HG03060 (cell line): Measurements from ENCODE around the gene TANC1.
"Not testable (repeated sequence)": the region's sequence is repeated elsewhere in the genome, so short reads cannot be mapped to it uniquely, and the experiment has no call there.

Source experiments
- ATAC-seq: cut with Tn5 transposase; IDR thresholded peaks from one replicate; pipeline ENCODE4 v1.9.1; 2021; ENCODE audit warnings: low read depth, moderate number of reproducible peaks; ENCODE audit not compliant: unreplicated experiment

TANC1 gene

DNA sequence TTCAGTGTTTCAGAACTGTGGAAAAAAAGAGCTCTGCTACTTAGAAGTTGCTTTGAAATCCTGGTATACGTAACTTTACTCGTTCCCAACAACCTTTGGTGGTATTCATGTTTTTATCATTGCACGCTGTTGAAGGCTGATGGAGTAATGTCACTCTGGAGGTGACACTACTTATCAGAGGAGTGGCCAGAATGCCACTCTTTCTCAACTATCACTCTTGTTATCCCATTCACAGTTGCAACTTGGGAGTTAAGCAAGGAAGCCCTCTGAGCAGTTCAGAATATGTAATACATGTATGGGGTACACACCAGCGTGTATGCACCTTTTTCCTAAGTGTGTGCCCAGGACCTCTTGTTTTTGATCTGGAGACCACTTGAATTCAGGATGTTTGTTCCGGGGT is 53.6 kb downstream of the TANC1 start:
- no peak for ATAC-seq

DNA sequence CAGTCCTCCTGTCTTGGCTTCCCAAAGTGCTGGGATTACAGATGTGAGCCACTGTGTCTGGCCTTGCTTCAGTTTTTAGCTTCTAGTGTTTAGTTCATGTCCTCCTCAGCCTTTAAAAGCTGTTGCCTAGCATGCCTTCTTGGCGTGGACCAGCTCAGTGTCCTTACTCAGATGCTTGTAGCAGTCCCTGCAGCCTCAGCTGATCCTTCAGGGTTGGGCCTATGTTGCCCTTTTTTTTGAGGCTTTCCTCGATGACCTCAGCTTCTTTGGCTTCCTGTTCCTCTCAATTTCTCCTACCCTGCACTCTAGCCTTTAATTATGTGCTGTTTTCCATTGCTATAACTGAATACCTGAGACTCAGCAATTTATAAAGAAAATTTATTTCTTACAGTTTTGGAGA is 57.7 kb downstream of the TANC1 start:
- no peak for ATAC-seq

DNA sequence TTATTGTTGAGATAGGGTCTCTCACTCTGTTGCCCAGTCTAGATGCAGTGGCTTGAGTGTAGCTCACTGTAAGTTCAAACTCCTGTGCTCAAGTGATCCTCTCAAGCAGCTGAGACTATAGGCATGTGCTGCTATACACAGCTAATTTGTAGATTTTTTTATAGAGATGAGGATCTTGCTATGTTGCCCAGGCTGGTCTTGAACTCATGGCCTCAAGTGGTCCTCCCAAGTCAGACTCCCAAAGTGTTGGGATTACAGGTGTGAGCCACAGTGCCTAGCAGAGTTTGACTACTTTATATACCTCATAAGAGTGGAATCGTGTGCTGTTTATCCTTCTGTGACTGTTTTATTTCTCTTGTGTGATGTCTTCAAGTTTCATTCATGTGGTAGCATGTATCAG is 60.3 kb downstream of the TANC1 start:
- ATAC-seq: no peak

DNA sequence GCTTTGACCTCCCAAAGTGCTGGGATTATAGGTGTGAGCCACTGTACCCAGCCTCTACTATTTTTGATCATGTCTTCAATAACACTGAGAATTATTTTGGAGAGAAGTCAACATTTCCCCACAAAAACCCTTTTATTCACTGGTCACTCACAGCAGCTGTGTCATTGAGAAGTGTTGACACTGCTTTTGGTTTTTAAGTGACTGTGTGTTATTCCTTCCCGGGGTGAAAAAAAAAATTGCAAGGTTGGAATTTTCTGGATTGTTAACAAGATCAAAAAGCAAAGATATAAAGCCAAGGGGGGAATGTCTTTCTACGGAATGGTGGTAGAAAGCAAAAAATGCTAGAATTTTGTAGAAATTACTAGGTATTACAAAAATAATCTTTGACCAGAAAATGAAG is 61.5 kb downstream of the TANC1 start:
- no peak for ATAC-seq

DNA sequence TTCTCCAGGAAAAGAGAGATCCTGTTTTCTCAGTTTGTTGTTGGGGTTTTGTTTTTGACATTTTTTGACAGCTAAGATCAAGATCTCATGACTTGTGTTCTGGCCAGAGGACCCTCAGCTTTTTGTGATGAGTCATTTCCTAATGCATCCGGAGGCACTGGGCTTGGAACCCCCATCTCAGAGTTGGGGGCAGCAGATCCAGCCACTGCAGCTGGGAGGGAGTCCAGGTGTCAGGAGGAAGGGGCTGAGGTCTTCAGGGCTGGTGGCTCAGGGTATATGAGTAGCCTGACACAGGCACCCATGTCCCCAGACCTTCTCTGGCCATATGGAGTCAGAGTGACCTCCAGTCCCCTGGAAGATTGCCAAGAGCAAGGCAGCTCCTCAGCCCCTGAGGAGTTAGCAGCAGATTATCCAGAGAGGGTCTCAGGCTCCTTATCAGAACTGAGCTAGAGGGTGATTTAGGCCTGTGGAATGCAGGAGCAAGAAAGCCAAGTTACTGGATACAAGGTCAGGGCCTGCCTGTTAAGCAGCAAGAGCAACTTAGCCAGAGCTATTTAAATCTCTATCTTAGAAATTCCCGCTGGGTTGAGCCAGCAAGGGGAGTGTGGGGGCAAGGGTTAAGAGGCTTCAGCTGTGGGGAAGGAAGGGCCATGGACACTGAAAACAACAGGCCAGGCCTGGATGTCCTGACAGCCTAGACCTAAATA is 62.4 kb downstream of the TANC1 start:
- ATAC-seq: no peak

DNA sequence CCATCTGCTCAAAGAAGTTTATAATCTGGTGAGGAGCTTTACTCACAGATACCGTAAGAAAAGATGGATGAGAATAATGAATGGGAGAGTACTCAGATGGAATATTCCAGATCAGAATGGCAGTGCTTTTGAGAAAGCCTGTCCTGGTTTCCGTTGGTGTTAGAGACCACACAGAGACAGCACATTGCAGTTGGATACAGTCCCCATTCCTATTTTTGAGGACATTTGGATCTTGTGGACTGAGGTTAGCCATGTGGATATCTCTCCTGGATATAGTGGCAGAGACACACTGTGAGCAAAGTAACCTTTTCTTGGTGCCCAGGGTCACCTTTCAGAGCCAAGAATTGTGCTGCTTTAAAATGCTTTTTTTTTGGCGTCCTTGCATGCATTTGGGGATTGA is 63.7 kb downstream of the TANC1 start:
- no peak for ATAC-seq

DNA sequence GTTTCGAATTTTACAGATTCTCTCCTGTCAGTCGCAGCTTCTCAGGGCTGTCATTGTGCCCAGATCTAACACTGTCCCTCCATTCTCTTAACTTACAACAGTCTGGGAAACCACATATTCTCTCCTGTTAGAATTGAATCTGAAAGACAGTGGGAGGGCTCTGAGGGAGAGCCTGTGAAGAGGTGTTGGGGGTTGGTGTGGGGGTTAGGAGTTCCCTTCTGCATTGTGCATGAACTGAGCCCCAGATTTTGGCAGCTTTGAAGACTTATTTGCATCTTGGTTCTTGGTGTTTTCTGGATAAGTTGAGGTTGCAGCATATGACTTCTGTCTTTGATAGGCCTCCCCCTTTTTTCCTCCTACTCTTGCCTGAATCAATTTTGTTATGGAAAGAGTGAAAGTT is 64.1 kb downstream of the TANC1 start:
- no peak for ATAC-seq

DNA sequence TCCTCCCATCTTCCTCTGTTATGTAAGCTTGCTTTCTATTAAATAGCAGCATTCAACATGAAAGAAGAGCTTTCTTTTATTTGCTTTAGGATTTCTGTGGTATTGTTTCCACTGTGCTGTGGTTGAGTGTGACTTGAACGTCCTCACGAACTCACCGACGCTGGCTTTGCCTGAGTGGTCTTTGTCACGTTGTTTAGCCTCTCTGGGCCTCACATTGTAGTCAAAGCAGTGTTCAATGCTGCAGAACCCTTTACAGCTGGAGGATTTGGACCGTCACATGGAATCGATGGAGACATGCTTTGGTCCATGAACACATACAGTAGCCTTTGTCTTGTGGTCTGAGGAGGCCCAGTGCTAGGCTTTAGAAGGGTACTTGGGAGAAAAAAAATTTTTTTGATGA is 66.3 kb downstream of the TANC1 start:
- no peak for ATAC-seq

DNA sequence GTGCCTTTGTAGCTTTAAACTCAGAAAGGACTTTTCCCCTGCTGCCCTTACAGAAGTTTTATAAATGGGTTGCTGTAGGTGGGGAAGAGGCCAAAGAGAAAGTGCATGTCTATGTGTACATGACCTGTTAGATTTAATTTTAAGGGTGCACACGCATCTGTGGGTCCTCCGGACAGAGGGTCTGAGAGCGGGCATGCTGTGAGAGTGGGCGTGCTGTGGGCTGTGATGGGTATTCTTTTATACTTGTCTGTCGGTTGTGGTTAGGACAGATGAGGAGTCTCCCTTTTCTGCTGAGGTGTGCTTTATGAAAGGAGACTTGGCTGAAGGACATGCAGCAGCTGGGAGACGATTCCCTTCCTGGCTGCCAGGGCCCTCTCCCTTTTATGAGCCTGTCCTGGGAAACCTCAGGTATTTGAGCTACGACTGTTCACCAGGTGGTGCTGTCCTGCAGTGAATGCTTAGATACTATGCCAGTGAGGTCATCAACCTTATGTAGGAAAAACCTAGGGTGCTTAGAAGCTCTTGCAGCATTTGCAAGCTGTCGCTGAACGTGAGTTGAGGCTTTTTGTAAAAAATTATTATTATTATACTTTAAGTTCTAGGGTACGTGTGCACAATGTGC is 67.5 kb downstream of the TANC1 start:
- ATAC-seq: no peak

DNA sequence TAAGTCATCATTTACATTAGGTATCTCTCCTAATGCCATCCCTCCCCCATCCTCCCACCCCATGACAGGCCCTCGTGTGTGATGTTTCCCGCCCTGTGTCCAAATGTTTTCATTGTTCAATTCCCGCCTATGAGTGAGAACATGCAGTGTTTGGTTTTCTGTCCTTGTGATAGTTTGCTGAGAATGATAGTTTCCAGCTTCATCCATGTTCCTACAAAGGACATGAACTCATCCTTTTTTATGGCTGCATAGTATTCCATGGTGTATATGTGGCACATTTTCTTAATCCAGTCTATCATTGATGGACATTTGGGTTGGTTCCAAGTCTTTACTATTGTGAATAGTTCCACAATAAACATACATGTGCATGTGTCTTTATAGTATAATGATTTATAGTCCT is 68.0 kb downstream of the TANC1 start:
- not testable (repeated sequence) for ATAC-seq

DNA sequence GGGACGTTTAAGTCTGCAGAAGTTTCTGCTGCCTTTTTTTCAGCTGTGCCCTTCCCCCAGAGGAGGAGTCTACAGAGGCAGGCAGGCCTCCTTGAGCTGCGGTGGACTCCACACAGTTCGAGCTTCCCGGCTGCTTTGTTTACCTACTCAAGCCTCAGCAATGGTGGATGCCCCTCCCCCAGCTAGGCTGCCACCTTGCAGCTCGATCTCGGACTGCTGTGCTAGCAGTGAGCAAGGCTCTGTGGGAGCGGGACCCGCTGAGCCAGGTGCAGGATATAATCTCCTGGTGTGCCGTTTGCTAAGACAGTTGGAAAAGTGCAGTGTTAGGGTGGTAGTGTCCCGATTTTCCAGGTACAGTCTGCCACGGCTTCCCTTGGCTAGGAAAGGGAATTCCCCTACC is 72.9 kb downstream of the TANC1 start:
- ATAC-seq: not testable (repeated sequence)

DNA sequence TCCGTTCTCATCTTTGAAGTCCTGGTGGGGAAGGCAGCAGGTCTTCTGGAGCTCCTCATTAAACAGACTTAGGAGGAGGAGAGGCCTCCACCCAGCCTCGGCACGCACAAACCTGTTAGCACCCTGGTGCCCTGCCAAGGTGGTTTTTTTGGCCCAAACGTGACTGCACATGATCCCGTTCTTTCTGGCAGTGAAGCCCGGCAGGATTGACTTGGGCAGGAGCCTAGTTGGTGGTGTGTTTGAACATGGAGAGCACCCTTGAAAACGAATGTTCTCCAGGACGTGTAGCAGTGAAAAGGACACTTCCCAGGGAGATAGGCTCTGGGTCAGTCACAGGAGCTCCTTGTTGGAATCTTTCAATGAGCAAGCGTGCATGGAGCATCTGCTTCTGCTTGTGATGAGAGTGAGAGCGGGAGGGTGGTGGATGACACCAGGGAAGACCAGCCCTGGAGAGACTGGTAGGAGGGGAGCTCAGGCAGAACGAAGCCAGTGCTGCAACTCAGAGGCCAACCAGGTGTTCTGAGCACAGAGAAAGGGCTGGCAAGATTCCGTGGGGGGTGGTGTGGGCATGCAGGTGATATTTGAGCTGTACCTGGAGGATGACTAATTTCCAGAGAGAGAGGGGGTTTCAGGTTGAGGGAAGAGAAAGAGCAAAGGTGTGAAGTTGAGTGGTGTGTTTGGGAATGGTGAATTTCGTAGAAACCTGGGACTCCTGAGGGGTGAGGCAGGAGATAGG is 73.8 kb downstream of the TANC1 start:
- ATAC-seq: no peak

DNA sequence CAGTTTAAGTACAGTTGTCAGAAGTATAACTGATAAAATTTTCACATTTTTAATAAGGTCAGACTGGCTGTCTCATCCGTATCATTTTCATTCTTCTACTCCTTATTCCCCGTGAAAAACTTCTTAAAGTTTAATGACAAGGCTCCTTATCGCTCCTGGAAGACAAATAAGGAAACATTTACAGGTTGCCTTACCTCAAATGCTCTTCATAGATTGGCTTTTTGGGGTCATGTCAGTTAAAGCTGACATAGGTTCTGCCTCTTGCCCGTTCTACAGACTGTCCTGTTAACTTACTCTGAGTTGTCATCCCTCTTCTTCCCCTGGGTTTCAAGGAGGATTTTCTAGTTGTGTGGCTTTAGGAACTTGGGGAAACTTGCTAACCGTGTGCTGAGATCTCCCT is 75.3 kb downstream of the TANC1 start:
- no peak for ATAC-seq

DNA sequence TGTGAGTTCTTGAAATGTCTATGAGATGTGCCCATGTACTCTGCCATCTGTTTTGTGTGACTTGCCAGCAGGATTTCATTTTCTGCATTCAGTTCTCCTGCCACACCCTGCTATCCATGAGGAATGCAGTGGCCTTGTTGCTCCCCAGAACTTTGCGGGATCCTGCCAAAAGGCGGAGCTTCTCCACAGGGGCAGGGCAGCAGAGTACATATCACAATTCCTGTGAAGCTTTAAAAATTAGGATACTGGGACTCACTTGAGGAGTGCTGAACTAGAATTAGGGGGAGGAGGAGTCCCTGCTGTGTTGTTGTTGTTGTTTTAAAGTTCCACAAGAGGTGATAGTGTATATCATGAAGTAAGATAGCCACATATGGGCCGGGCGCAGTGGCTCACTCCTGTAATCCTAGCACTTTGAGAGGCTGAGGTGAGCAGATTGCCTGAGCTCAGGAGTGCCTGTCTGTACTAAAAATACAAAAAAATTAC is 76.4 kb downstream of the TANC1 start:
- no peak for ATAC-seq

DNA sequence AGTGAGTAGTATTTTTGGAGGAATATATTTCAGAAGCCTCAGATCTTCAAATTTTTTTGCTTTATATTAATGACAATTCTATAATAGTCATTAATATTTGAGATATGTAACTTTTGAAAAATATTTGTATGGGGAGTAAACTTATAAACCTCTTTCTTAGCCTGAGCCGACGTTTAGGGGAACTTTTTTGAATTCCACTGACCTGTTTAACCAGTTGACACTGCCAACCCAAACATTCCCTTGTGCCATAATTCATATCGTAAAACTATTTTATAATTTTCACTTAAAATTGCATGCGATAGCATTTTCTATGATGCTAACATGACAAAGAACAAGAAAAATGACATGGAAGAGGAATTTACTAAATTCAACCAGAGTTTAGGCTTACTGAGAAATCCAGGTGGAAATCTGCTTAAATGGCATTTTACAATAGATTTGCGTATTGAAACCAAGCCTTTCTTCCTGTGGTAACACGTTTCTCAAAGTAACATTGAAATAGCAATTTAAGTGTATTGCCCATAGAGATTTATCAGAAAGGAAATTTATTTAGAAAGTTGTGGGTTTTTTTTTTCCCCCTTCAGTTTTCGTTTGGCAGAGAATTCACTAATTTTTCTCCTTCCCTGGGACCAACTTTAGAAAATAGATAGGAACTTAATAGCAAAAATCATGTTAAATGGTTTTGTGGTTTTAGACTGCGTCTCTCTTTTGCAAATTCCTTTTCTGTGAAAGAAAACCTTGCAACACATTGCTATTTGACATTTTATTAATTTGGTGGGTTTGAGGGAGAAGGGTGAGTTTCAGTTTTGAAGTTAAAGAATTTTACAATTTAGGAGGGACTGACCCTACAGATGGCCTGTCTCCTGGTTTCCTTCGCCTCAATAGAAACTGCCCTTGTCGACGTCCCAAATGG is 77.4 kb downstream of the TANC1 start:
- no peak for ATAC-seq

DNA sequence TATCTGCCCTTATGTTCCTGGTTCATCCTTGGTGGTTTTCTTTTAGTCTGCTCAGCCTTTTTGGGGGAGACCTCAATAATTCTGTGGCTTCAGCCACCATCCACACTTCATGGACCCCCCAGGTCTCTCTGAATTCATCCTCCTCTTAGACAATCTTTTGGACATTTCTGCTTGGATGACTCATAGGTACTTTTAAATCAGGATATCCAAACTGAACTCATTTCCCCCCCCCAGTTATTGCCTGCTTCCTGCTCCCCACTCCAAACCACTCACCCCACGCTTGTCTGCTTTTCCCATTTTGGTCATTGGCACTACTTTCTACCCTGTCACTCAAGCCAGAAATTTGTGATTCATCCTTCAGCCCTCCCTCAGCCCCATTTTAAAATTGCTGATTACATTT is 78.5 kb downstream of the TANC1 start:
- ATAC-seq: no peak

DNA sequence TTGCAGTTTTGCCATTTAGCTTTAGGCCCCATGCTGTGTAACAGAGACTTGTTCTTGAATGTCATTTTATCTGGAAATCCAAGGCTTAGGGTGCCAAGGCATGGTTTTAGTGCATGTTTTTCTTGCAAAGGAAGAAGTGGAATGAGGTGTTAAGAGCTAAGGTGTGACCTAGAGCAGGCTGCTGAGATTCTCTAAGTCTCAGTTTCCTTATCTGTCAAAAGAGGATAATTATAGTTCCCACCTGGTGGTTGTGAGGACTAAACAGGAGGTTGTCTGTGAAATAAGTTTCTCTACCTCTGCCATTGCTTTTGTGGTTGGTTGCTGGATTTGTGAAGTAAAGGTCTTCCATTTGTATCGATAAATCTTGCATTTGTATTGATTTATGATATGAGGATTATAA is 82.0 kb downstream of the TANC1 start:
- ATAC-seq: no peak

DNA sequence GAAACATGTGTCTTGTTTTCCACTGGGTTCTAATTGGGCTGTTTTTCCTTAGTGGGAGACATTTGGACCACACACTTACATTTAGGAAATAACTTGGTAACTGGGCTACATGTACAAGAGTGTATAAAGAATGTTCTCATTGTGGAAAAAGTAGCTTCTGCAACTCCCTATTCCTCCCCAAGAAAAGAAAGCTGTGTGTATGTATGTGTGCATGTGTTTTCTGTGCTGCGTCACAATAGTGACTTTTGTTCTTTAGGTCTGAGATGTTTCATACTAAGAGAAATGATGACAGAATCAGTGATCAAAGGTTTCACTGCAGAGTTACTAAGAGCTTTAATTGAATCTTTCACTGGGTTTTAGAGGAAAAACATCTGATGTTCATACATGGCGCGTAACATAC is 82.7 kb downstream of the TANC1 start:
- no peak for ATAC-seq

DNA sequence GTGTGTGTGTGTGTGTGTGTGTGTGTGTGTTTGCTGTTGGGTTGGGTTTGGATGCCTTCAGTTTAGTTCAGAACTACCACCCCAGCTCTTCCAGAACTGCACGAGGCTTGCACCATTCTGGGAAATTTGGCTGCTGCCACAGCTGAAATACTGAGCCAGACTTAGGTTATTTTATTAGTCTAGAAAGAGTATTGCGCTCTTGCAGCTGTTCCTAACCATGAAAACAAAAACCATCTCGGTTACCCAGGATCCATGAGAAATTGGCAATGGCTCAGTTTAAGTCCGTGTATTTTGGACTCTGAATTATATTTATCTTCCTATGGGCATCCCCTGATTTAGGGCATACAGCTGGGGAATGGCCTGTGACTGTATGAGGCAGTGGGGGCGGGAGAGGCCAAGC is 83.2 kb downstream of the TANC1 start:
- ATAC-seq: no peak

DNA sequence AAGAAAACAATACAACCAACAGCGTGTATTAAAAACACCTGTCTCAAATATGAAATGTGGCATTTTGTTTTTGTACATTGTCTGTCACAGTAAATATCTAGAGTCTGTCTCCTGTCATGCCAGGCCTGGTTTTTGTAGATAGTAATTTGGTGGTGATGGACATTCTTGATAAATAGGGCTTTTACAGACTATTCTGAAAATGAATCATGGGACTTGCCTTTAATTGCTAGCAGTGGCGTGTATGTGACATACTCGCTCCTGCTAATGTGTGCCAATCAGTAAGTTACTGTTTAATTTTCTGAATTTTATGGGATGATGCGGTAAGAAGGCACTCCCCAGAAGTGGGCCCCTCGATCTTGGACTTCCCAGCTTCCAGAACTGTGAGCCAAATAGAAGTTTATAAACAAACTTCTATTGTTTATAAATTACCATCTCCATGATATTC is 83.7 kb downstream of the TANC1 start:
- ATAC-seq: no peak
